NCI-H524 treated with DMSO at 0.1 percent for 48 hours (cell line): ENCODE data around the gene C16orf46.

ENCODE experiments used
- DNase-seq: peaks from one replicate; lab custom pipeline; 2025; lab: John Stamatoyannopoulos, UW

The C16orf46 gene

GRCh38 chr16:81073560-81074330, 3.3 kb downstream of the C16orf46 start:
- no peak for DNase-seq

DNA sequence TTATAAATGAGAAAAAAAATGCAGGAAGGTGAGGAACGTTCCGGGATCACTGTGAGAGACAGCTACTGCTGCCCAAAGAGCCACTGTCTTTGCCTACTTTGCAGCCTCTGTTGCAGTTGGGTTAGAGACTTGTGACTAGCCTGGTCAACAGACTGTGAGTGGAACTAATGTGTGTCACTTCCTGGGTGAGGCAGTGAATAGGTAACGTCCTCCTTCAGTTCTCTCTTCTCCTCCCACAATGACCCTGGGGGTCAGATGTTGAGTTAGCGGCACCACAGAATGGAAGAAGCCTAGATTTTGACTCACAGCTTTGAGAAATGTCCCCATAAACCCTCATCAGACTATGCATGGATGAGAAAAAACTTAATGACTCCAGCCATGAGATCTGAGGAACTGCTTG, 5.2 kb downstream of the C16orf46 start:
- DNase-seq, result no peak

DNA sequence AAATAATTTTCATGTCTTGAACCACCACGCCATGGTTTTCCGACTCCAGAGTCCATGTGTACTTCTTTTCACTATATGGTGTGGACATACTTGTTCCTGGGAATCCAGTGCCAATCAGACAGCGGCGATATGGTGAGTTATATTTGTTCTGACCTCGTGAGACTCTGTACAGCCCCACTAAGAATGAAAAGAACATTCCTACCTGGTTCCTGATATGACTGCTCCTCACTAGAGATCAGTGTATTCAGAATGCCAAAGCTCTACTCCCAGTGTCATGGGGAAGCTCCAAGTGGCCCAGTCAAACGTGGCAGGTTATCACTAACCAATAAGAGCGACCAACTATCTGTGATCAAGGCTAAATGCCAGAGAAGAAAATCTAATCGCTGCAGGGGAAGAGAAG, 6.1 kb downstream of the C16orf46 start:
- no peak for DNase-seq

DNA sequence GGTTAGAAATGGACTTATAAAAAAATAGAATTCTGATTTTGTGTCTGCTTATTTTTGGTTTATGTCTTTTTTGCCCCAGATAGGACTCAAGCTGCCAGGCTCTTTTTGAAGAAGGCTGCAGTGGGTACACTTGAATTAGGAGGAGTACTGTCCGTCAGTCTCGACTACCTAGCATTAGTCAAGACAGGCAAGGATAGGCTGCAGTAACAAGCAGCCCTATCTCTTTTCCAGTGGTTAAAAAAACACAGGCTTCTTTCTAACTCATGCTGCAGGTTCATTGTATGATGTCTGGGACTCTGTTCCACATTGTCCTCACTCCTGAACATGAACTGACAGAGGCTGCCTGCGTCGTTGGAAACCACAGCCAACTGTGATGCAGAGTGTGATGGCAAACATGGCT, 8.0 kb downstream of the C16orf46 start:
- DNase-seq, result no peak

DNA sequence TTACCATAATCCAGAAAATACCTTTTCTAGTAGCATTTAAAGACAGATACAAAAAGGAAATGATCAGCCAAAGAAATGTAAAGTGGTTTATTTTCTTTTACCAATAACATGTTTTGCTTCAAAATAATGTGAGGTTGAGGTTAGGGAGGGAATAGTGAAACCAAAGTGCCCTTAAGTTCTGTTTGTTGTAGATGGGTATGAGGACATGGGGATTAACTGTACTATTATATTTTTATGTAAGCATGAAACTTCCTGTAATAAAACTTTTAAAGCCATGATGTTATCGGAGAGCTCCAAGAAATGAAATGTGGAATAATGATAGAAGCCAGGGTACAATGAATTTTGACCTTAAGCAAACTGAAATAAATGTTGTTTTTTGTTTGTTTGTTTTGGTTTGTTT, 9.9 kb downstream of the C16orf46 start:
- no peak for DNase-seq

DNA sequence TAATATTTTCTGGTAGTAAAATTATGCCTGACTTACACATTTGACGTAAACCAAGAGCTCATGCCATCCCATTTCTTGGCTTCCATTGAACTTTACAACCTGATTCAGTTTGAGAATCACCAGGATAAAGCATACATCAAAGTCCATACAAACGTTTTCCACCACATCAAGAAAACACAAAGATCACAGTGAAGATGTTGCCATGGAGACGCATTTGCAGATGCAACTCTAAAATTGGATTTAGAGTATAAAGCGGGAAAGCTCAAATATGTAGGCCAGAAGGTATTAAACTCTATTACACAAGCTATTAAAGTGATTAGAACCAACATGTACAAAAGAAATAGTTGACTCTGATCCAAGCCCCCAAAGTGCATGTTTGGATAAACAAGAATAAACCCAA, 10.4 kb downstream of the C16orf46 start:
- no peak for DNase-seq

- no peak for DNase-seq
Measured at GRCh38 chr16:81061871-81062608, 15.0 kb downstream of the C16orf46 start.

GRCh38 chr16:81061307-81061640, 15.8 kb downstream of the C16orf46 start:
- DNase-seq, result no peak

DNA sequence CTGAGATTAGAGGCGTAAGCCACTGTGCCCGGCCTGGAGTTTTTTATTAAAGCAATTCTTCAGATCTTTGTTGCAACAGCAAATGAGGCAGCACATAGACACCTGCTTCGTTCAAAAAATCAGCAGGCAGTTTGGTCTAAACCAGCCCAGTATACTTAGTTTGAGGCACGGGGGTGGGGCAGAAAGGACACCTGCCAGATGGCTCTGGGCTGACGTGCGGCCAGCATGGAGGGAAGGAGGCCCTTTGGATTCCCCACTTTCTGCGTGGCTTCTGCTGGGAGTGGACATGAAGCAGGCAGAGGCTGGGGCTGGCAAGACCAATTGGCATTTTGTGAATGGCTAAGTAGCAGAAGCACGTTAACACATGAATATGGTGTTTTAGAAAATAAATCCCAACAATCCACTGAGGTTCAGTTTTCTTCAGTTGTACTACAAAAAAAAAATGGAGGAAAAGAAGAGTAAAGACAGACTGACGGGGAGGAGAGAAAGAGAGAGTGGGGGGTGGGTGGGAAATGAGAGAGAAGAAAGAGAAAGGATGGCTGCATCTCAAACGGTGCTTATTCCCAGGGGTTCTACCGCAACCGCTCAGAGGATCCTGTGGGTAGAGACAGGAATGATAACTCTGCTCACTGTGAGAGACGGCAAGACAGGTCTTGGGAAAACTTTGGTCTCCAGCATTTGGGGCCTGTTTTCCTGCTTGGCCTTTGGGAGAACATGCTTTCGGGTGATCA, 16.3 kb downstream of the C16orf46 start:
- no peak for DNase-seq

- DNase-seq, result no peak
Measured at GRCh38 chr16:81053761-81054160, 23.3 kb downstream of the C16orf46 start.

DNA sequence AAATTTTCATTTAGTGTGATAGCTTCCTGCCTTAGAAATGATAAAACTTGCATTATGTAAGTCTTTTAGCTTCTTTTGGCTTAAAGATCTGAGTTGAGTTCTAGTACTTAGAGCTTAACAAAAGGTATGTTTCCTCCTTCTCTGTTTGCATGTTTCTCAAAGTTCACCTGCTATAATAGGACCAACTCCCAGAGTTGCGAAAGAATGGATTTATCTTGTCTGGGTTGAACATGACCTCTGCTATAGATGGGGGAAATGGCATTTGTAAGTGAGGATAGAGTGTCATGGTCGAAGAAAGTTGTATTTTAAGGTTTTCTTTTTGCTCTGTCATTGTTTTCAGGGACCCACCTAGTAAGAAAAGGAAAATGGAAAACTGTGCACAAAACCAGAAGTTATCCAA, 34.2 kb downstream of the C16orf46 start:
- DNase-seq, result no peak

GRCh38 chr16:81041696-81042095, 35.3 kb downstream of the C16orf46 start:
- no peak for DNase-seq

- no peak for DNase-seq
Measured at GRCh38 chr16:81040842-81041241, 36.2 kb downstream of the C16orf46 start.

DNA sequence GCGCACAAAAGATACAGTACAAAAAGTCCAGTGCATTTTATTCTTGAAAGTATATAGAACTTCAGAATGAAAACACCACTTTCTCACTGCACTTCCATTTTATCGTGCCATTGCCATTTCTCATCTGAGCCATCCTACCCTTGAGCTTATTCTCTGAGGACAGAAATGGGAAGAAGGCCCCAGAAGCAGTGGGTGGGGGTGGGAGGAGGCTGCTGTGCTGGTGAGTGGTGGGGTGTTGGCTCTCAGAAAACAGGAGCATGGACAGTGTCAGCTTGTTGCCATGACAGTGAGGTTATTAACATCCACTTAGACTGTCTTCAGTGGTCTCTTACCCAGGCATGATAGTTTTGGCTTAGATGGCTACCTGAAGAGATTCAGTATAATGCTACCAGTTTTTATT, 36.9 kb downstream of the C16orf46 start:
- no peak for DNase-seq

DNA sequence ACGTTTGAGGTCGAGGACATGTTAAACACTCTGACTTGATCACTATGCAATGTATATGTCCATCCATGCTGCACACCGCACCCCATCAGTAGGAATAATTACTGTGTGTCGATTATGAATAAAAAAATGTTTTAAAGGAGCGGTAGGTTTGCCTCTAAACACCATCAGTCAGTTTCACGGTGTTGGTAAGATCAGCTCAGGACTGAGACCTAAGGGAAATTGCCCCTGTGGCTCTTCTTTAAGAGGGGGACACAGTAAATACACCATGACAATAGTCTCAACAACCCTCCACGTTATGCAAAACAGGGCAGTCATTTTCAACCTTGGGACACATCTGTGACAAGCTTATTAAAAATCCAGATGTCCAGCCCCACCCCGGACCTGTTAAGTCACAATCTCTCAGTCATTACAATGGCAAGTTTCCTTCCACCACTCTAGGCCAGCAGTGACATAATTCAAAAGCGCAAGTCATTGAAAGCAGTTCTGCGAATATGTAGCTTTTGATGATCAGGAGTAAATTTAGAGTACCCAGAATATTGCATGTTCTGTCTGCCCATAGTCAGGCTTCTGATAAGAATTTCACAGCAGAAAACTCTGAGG, 40.2 kb downstream of the C16orf46 start:
- no peak for DNase-seq

GRCh38 chr16:81035975-81036750, 40.9 kb downstream of the C16orf46 start:
- DNase-seq, result no peak

GRCh38 chr16:81035398-81035974, 41.6 kb downstream of the C16orf46 start, which contains the start of gene ATMIN:
Gene ATMIN (plus strand): TSS chr16:81035842. CDS start chr16:81035871, 29 bp downstream.
- DNase-seq, result no peak

DNA sequence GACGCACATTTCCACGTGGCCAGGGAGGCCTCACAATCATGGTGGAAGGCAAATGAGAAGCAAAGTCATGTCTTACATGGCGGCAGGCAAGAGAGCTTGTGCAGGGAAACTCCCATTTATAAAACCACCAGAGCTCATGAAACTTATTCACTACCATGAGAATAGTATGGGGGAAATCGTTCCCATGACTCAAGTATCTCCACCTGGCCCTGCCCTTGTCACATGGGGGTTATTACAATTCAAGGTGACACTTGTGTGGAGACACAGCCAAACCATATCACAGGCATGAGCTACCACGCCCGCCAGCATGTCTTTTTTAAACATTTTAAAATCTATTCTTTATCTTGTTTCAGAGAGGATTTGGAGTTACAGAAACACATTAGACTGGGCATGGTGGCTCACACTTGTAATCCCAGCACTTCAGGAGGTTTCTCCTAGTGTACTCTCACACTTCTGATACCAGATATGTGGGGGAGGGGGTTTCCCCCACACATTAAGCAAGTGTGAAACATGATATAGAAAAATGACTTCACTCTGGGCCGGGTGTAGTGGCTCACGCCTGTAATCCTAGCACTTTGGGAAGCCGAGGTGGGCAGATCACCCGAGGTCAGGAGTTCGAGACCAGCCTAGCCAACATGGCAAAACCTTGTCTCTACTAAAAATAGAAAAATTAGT, 47.0 kb downstream of the C16orf46 start:
- no peak for DNase-seq

GRCh38 chr16:81026429-81026828, 50.6 kb downstream of the C16orf46 start:
- DNase-seq, result no peak

DNA sequence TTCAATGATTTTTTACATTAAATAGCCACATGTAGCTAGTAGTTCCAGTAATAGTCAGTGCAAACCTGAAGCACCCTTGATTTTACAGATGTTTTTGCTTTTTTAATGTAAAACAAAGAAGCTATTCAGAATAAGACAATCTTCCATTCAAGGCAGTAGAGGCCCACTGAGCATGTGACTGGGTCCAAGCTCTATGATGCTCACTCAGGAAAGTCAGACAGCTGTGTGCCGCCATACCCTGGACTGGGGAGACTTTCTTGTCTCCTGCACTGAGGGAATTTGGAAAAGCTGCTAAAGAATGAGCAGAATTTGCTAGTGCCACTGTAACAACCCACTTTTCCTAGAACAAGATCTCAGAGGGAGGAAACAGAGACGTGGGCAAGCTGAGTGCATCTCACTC, 58.5 kb downstream of the C16orf46 start:
- DNase-seq, result no peak

DNA sequence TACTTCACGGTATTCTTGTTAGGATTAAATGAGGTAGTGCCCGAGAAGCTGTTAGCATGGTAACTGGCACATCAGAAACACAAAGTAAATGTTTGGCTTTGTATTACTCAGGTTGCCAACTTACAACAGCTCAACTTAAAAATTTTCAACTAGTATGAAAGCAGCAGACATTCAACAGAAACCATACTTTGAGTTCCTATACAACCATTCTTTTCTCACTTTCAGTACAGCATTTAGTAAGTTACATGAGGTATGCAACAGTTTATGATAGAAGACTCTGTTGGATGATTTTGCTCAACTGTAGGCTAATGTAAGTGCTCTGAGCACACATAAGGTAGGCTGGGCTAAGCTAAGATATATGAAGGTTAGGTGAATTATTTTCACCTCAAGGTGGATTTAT, 62.4 kb downstream of the C16orf46 start:
- no peak for DNase-seq
